ENCODE data around the gene LRP5.

- no peak for TF ChIP-seq CTCF (IDR thresholded peaks at IDR 0.05; ENCODE audit: low read depth, low read length)
- no peak for TF ChIP-seq POLR2A (IDR thresholded peaks at IDR 0.05; ENCODE audit: extremely low read depth, insufficient read length)
- no peak for TF ChIP-seq MAX (IDR thresholded peaks at IDR 0.05; ENCODE audit: low read depth, low read length)
Measured at GRCh38 chr11:68343761-68344256, 31.4 kb downstream of the LRP5 start.
